T-helper 2 cell (primary cell): ENCODE data around the gene PRKCSH.
"Not testable (repeated sequence)": the region's sequence is repeated elsewhere in the genome, so short reads cannot be mapped to it uniquely, and the experiment has no call there.

Experiments
- DNase-seq, 5 experiments: peaks; one replicate each; pipeline versions ENCODE4 v3.0.0 to v3.0.0-alpha.2; 2012 to 2022
- total RNA-seq, 2 donors: gene quantifications; one replicate each; lab custom pipeline; 2026; lab: John Stamatoyannopoulos, UW

Gene PRKCSH, protein sequence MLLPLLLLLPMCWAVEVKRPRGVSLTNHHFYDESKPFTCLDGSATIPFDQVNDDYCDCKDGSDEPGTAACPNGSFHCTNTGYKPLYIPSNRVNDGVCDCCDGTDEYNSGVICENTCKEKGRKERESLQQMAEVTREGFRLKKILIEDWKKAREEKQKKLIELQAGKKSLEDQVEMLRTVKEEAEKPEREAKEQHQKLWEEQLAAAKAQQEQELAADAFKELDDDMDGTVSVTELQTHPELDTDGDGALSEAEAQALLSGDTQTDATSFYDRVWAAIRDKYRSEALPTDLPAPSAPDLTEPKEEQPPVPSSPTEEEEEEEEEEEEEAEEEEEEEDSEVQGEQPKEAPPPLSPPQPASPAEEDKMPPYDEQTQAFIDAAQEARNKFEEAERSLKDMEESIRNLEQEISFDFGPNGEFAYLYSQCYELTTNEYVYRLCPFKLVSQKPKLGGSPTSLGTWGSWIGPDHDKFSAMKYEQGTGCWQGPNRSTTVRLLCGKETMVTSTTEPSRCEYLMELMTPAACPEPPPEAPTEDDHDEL
- 115 to 129 reads per million in 2 donors for total RNA-seq

DNA sequence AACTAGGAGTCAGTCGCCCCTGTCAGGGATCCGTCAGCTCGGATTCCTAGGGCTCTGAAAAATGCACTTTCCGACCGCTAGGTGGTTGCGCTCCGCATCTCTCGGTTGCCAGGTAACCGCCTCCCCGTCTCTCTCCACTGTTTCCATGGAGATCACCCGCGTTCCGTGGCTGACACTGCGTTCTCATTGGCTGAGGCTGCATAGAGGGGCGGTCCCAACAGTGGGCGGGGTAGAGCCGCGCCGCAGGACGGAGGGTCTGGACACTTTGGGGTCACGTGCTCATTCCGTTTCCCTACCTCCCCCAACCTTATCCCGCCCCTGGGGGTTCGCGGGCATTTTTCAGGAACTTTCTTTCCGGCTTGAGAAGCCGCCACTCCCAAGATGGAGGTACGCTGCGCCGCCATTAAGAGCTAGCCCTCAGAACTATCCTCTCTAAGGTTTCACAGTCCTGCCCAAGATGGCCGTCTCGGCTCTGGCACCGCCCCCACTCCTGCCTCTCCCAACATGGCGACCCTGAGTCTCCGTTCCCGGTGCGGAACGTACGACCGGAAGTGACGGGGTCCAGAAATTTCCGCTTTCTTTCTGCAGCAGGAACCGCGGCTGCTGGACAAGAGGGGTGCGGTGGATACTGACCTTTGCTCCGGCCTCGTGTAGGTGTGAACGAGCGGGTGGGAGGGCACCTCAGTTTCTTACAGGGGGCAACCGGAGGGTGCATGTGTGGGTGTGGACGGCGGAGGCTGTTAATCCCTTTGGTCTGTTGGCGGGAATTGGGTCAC lies at the start of gene PRKCSH, which contains the start of gene ODAD3:
PRKCSH (plus strand) TSS at position 579 of the 776 bp plus-strand sequence. CDS start 483 bp downstream, outside the sequence.
ODAD3 (minus strand) TSS at position 65 of the 776 bp plus-strand sequence. CDS start 105 bp downstream, outside the sequence.
- DNase-seq = peak; percentile 86 to 100 (median 97)

GRCh38 chr19:11387162-11388034 lies 48.0 kb upstream of the PRKCSH start:
- DNase-seq = peak in 1 of 5 experiments; percentile 48

- DNase-seq = no peak
Measured at GRCh38 chr19:11390359-11390758, 45.1 kb upstream of the PRKCSH start.

GRCh38 chr19:11390933-11391680 lies 44.3 kb upstream of the PRKCSH start:
- DNase-seq = no peak

DNA sequence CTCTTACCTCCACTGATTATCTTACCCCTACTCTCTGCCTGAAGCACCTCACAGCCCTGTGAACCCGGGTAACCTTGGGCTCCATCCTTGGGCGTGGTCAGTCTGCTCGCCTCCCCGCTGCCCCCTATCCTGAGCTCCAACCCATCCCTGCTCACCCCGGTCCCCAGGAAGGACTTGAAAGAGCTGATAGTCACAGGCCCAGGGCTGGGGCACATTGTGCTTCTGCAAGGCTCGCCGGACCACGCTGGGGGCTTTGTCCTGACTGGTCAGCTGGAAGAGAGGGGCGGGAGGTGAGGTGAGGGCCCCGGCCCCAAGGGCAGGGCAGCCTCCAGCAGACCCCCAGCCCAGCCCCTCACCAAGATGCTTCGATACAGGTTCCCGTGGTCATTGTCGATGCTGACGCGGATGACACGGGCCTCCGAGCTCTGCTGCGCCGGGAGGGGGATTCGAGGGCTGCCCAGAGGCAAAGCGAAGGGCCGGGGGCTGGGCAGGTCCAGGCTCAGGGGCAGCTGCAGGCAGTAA lies 38.3 kb upstream of the PRKCSH start:
- no peak for DNase-seq

GRCh38 chr19:11399667-11400066 lies 35.8 kb upstream of the PRKCSH start:
- no peak for DNase-seq

GRCh38 chr19:11400798-11401197 lies 34.6 kb upstream of the PRKCSH start:
- DNase-seq = no peak

DNA sequence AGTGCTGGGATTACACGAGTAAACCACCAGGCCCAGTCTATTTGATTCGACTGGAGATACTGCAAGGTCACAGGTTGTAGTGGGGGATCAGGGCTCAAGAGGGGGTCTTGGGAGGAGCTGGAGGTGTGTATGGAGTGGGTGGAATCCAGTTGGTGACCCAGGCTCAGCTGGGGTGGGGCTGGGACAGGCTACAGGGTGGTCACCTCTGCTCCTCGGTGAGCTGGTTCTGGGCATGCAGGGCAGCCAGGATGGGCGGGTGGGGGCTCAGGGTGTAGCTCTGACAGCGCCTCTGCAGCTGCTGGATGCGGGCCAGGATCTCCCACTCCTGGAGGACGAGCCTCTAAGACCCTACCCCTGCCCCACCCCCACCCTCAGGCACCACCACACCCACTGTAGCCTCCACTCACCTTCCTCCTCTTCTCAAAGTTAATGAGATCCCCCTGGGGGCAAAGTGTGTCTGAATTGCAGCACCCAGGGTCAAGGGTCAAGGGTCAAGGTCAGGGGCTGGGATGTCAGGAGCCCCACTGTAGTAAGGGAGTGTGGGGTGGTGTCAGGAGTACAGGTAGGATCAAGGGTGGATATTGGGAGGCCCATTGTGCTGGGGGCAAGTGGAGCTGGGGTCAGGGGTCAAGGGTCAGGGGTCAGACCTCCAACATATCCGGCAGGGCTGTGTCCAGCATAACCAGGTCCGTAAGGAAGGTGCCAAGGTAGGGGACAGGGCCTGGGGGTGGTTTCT lies 33.5 kb upstream of the PRKCSH start:
- no peak for DNase-seq

DNA sequence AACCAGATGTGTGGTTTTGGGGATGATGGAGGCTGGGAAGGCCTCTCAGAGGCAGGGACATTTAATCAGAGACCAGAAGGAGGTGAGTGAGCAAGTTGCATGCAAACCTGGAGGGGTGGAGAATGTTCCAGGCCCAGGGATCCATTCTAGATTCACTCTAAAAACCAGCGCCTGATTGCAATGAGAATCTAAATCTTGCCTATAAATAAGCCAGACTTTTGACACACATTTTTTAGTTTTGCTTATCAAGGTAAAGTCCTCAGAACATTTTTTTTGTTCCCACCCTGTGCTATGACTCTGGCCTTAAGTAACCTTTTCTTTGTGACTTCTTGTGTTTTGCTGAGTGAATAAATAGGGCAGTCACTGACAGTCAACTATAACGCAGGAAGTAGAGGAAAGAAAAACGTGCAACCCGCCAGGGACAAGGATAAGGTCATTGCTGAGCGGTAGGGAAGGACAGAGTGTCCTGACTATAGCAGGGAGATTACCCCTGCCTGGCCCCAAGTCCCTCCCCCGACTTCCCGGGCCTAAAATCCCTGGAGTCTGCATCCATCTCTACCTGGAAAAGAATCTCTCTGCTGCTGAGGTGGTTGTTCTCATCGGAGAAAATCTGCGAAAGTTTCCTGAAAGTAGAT lies 30.7 kb upstream of the PRKCSH start:
- no peak for DNase-seq

DNA sequence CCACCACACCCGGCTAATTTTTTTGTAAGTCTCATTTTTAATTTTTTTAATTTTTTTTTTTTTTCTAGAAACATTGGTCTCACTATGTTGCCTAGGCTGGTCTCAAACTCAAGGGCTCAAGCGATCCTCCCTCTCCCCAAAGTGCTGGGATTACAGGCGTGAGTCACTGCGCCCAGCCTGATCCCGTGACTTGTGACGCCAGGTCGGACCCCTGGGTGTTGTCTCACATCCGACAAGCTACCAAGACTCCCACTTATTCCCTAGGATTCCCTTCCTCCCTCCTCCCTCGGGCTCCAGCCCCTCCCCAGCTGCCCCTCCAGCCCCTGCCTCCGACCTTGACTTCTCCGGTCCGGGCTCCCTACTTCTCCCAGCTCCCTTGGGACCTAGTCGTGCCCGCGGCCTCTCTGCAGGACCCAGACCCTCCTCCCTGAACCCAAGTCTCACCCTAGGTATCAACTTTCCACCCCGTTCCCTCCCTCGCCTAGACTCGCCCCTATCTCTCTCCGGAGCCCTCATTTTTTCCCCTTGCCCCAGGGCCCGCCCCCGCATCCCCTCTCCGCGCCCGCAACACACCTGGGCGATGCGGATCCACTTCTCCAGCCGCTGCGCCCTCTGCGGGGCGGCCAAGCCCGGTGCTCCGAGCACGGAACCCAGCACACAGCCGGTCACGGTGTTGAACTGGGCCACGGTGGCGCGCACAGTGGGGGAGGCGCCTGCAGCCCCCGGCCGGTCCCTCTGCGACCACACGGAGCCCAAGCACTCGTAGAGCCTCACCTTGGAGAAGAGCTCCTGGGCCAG lies 29.4 kb upstream of the PRKCSH start:
- DNase-seq = peak in 1 of 5 experiments; percentile 18

DNA sequence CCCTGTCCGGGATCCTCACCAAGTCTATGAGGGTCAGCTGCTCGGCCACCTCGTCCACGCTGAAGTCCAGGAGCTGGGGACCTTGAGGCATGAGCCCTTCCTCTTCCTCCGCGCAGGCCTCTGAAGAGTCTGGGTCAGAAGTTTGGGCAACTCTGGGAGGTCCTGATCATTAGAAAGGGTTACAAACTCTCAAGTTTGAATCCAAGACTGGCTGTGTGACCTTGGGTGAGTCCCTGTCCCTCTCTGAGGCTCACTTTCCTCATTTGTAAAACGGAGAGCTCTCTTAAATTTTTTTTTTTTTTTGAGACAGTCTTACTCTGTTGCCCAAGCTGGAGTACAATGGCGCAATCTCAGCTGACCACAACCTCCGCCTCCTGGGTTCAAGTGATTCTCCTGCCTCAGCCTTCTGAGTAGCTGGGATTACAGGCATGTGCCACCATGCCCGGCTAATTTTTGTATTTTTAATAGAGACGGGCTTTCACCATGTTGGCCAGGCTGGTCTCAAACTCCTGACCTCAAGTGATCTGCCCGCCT lies 28.7 kb upstream of the PRKCSH start:
- DNase-seq = not testable (repeated sequence)

DNA sequence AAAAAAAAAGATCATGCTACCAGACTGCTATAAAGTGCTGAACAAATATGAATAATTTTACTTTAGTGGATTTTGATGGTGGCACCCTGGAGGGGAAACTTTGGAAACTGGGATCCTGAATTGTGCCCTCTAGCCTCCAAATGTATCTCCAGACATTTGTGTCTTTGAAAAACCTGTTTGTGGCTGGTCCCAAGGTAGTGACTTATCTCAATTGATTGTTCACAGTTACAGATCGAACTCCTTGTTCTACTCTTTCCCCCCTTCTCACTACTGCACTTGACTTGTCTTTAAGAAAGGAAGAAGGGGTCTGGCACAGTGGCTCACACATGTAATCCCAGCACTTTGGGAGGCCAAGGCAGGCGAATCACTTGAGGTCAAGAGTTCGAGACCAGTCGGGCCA lies 26.8 kb upstream of the PRKCSH start:
- no peak for DNase-seq

DNA sequence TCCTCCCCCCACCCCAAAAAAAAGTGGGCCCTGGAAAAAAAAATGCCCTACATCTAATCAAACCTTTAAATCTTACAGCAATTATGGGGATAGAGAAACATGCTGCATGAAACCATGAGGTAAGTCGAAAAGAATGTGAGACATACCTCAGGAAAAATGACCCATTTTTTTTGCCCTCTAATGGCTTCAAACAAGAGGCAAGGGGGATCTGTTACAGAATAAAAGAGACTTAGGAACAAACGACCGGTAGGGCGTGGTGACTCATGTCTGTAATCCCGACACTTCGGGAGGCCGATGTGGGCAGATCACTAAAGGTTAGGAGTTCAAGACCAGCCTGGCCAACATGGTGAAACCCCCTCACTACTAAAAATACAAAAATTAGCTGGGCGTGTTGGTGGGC lies 24.8 kb upstream of the PRKCSH start:
- no peak for DNase-seq

DNA sequence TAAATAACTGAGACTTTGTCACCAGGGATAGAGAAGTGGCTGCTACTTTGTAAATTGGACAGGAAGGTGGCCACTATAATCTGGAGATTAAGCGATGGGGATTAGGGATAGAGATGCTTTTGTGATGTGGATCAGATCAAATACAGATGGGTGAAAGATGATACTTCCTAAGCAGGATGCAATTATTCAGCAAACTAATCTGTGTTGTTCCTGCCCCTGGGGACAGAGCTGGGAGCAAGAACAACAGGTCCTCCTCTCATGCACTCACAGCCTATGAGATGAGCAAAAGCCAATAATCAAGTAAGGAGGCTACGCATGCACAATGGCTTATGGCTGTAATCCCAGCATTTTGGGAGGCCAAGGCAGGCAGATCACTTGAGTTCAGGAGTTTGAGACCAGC lies 20.9 kb upstream of the PRKCSH start:
- no peak for DNase-seq

DNA sequence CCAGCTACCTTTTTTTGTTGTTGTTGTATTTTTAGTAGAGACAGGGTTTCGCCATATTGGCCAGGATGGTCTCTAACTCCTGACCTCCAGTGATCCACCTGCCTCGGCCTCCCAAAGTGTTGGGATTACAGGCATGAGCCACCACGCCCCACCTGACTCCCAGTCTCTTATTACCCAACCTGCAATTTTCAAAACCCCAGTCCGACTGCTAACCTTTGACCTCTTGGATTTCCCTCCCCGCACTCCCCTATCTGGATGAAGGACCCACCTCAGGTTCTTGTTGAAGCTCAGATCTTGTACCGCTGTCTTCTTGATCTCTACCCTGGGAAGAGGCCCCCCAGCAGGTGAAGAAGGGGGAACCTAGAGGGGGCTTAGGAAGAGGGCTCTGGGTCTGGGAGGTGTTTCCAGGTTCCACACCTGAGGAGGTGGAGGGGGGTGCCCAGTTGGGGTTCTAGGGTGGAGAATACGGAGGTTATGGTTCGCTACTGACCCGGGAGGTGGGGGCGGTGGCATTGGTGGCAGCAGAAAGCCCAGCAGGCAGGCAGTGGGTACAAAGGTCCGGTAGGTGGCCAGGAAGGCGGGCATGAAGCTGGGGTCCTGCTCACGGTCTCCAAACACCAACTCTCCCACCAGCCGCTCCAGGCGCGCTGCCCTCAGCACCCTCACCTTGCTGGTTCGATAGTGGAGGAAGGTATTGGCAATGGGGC lies 18.9 kb upstream of the PRKCSH start:
- DNase-seq = no peak

- no peak for DNase-seq
Measured at GRCh38 chr19:11418094-11418548, 17.3 kb upstream of the PRKCSH start.

- DNase-seq = no peak
Measured at GRCh38 chr19:11418549-11419506, 16.6 kb upstream of the PRKCSH start, which contains the start of gene RGL3. RGL3 (minus strand) TSS chr19:11419314; CDS start chr19:11419278, 36 bp downstream.
